K562 (cell line): ENCODE data around the gene RREB1. TPM values are rescaled to one million over a fixed set of nuclear protein-coding genes. Genes with fewer than 3 reads are reported as not detected.

ENCODE experiments used
- ARID1B ChIP-seq: fragments of 450-650 bp; IDR thresholded peaks from 2 replicates; pipeline ENCODE4 v1.6.1; 2016; ENCODE audit warnings: antibody characterized with exemption, mild to moderate bottlenecking, inconsistent platforms
- ESRRB ChIP-seq: fragments of 250-450 bp; sonication (Bioruptor Pico); IDR thresholded peaks from 2 replicates; pipeline ENCODE4 v1.5.0; 2020; ENCODE audit warnings: mild to moderate bottlenecking, moderate library complexity, borderline replicate concordance
- EWSR1 ChIP-seq: fragments of 450-650 bp; IDR thresholded peaks from 2 replicates; pipeline ENCODE4 v1.6.1; 2018; ENCODE audit warnings: borderline replicate concordance, mild to moderate bottlenecking, low read depth, moderate library complexity; ENCODE audit not compliant: partially characterized antibody
- MAX ChIP-seq: sonication (generic); formaldehyde crosslinking; IDR thresholded peaks from 2 replicates; pipeline ENCODE4 v1.9.0; 2022; ENCODE audit warnings: mild to moderate bottlenecking, missing genetic modification reagents
- MTA2 ChIP-seq: fragments of 450-650 bp; IDR thresholded peaks from 2 replicates; pipeline ENCODE4 v1.6.1; 2016; ENCODE audit warnings: low read depth
- RFX1 ChIP-seq: fragments of 450-650 bp; IDR thresholded peaks from 2 replicates; pipeline ENCODE4 v1.6.1; 2016; ENCODE audit warnings: mild to moderate bottlenecking, moderate library complexity
- ZBTB40 ChIP-seq, 2 experiments: fragments of 450-650 bp in 1 of 2; sonication (generic) in 1 of 2; formaldehyde crosslinking in 1 of 2; IDR thresholded peaks; 2 replicates each; pipeline versions ENCODE4 v1.7.1 to v1.9.0; 2016 to 2022; ENCODE audit warnings: inconsistent platforms in 1 of 2, mild to moderate bottlenecking in 1 of 2, missing genetic modification reagents in 1 of 2
- ZKSCAN3 ChIP-seq: fragments of 250-450 bp; sonication (Bioruptor Pico); IDR thresholded peaks from 2 replicates; pipeline ENCODE4 v1.4.0; 2020
- ZMIZ1 ChIP-seq, 2 experiments: fragments of 150-350 bp in 1 of 2; IDR thresholded peaks; 2 replicates each; pipeline ENCODE4 v1.6.1; 2012 to 2016; ENCODE audit warnings: low read depth in 2 of 2, low read length in 2 of 2, mild to moderate bottlenecking in 1 of 2, moderate library complexity in 1 of 2
- ZNF584 ChIP-seq: fragments of 200-800 bp; sonication (Bioruptor generic); IDR thresholded peaks from 2 replicates; pipeline ENCODE4 v1.6.1; 2016; ENCODE audit warnings: low read depth, mild to moderate bottlenecking, missing genetic modification characterization, missing compliant biosample characterization
- polyA plus RNA-seq, 8 experiments: library from polyadenylated mRNA; depleted of rRNA in 4 of 8; stranded (reverse) in 5 of 8; unstranded in 3 of 8; fragments of >200 nt; fragmentation: Nextera tagmentation in 2 of 8; fragmentation: Illumina TruSeq in 1 of 8; extraction: Ambion mirVana in 2 of 8; extraction: Trizol in 1 of 8; gene quantifications; 2 replicates each; pipeline versions ENCODE4 v1.2.1 to v1.2.3, GENCODE V29; 2011 to 2014; ENCODE audit warnings: inconsistent platforms in 1 of 8, missing spikeins in 1 of 8
- total RNA-seq, 7 experiments: library from RNA; depleted of rRNA in 6 of 7; stranded (reverse); fragments of >200 nt in 6 of 7; fragmentation: Illumina TruSeq in 2 of 7; extraction: Trizol in 2 of 7; gene quantifications; 2 replicates each; pipeline versions ENCODE4 v1.2.1 to v1.2.3, GENCODE V29; 2011 to 2021; ENCODE audit warnings: low replicate concordance in 1 of 7

Gene RREB1
- total and polyA plus RNA-seq, 9 of the 15 experiments (the other 6 are each of a cell fraction or from before 2014, with no cell fraction given): 3.3 to 64.2 (median 19.3) TPM

GRCh38 chr6:7100072-7100752 lies 7.5 kb upstream of the RREB1 start (continued):
- TF ChIP-seq ZBTB40 (IDR thresholded peaks at IDR 0.05) (peak; percentile 13; the same call in 1 of the 2 replicates), ZBTB40 (CRISPR knock-in tag; IDR thresholded peaks at IDR 0.05) (no peak), RFX1 (no peak), ZNF584 (CRISPR knock-in tag) (no peak), EWSR1 (no peak), ZMIZ1 (IDR thresholded peaks at IDR 0.05; ENCODE audit: low read depth in 2 of 2, low read length in 2 of 2) (no peak), ESRRB (no peak), MTA2 (no peak), ARID1B (0 out of 2 replicates have a peak, but pooled peaks have one; percentile 15), MAX (no peak), ZKSCAN3 (no peak)
